Cardiac muscle cell (in vitro differentiated cells and primary cell): Measurements from ENCODE around the gene CXCL14. TPM values are rescaled to one million over a fixed set of nuclear protein-coding genes. Genes with fewer than 3 reads are reported as not detected.
"Not testable (repeated sequence)": the region's sequence is repeated elsewhere in the genome, so short reads cannot be mapped to it uniquely, and the experiment has no call there.

ENCODE experiments used
- DNase-seq, 2 donors: peaks; one replicate each; pipeline versions ENCODE4 v3.0.0 to v3.0.0-alpha.2; 2010 to 2017; ENCODE audit warnings: low read depth in 1 of 2, low spot score in 1 of 2
- H3K27ac ChIP-seq: fragments of 200-600 bp; sonication (generic); 2 replicates; pipeline ENCODE4 v1.5.1; 2016
- H3K27me3 ChIP-seq: fragments of 200-600 bp; sonication (generic); 2 replicates; pipeline ENCODE4 v1.6.0; 2016; ENCODE audit warnings: control low read depth
- H3K36me3 ChIP-seq: fragments of 200-600 bp; sonication (generic); 2 replicates; pipeline ENCODE4 v1.5.1; 2016; ENCODE audit warnings: control low read depth
- H3K4me1 ChIP-seq: fragments of 200-600 bp; sonication (generic); 2 replicates; pipeline ENCODE4 v1.8.1; 2017; ENCODE audit warnings: low read depth, mild to moderate bottlenecking, mixed run types
- H3K4me3 ChIP-seq: fragments of 200-600 bp; sonication (generic); 2 replicates; pipeline ENCODE4 v1.5.1; 2016; ENCODE audit warnings: mild to moderate bottlenecking
- H3K9me3 ChIP-seq: fragments of 200-600 bp; sonication (generic); 2 replicates; pipeline ENCODE4 v1.5.1; 2017; ENCODE audit warnings: low read depth, mild to moderate bottlenecking, control low read depth
- CTCF ChIP-seq: IDR thresholded peaks from 2 replicates; pipeline ENCODE4 v1.5.1; 2012; ENCODE audit warnings: low read depth, mild to moderate bottlenecking, low read length
- polyA plus RNA-seq: library from polyadenylated mRNA; unstranded; fragments of >200 nt; fragmentation: Nextera tagmentation; extraction: Ambion mirVana; gene quantifications from 2 replicates; pipeline ENCODE4 v1.2.1, GENCODE V29; 2016
- total RNA-seq: library from RNA; depleted of rRNA; stranded (reverse); fragments of >200 nt; gene quantifications from 2 replicates; pipeline ENCODE4 v1.2.3, GENCODE V29; 2016

The CXCL14 gene
- total and polyA plus RNA-seq, 2 experiments from 2014 or later, result 1.2 to 1.9 TPM

DNA sequence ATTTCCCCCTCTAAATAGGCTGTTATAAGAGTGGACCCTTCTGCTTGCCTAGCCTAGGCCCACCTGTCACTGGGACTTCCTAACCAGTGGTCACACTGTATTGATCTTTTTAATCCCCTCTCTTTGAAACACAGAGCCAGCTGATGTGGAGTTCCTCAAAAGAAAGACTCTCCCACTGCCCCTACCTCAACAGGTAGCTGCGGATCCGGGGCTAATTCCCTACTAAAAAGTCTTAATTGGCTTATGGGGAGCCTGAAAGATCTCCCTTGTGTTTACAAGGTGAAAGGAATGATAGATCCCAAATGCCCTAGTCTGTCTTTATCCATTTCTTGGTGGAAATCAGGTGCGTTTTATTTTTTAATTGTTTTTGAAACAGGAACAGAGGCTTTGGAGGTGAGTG lies 45.0 kb downstream of the CXCL14 start:
- Histone ChIP-seq H3K9me3 (no peaks in the 10 kb centered on the region), H3K36me3 (no peaks in the 10 kb centered on the region), H3K4me1 (no peaks in the 10 kb centered on the region), H3K4me3 (no peak overlapping the region), H3K27me3 (peaks cover 100% of the 10 kb centered on the region), H3K27ac (no peak overlapping the region)
- no peak for DNase-seq
- TF ChIP-seq CTCF, result no peak

GRCh38 chr5:135533334-135533733 lies 45.5 kb downstream of the CXCL14 start:
- Histone ChIP-seq H3K36me3 (no peaks in the 10 kb centered on the region), H3K4me1 (no peaks in the 10 kb centered on the region), H3K9me3 (no peaks in the 10 kb centered on the region), H3K27ac (no peak overlapping the region), H3K4me3 (no peak overlapping the region), H3K27me3 (peaks cover 100% of the 10 kb centered on the region)
- TF ChIP-seq CTCF, result no peak
- DNase-seq, result no peak

GRCh38 chr5:135529576-135529975 lies 49.2 kb downstream of the CXCL14 start:
- H3K4me3 ChIP-seq, result not testable (repeated sequence)

GRCh38 chr5:135526924-135527323 lies 51.9 kb downstream of the CXCL14 start:
- Histone ChIP-seq H3K36me3 (no peaks in the 10 kb centered on the region), H3K9me3 (no peaks in the 10 kb centered on the region), H3K27ac (no peak overlapping the region), H3K4me3 (no peak overlapping the region), H3K27me3 (peaks cover 87% of the 10 kb centered on the region), H3K4me1 (no peaks in the 10 kb centered on the region)
- DNase-seq, result no peak
- TF ChIP-seq CTCF, result no peak

More at GRCh38 chr5:135529576-135529975, 49.2 kb downstream of the CXCL14 start:
- not testable (repeated sequence) for DNase-seq, H3K4me1 ChIP-seq, H3K36me3 ChIP-seq, H3K9me3 ChIP-seq, H3K27ac ChIP-seq
- peaks cover 98% of the 10 kb centered on the region for H3K27me3 ChIP-seq

- H3K27me3 ChIP-seq, result peaks cover 53% of the 10 kb centered on the region
- no peak for TF ChIP-seq CTCF
Observed at GRCh38 chr5:135521964-135522363, 56.8 kb downstream of the CXCL14 start.

More at GRCh38 chr5:135521964-135522363, 56.8 kb downstream of the CXCL14 start:
- no peak for DNase-seq
- H3K36me3 ChIP-seq, result no peaks in the 10 kb centered on the region
- no peaks in the 10 kb centered on the region for H3K4me1 ChIP-seq
- H3K4me3 ChIP-seq, result no peak overlapping the region
- no peaks in the 10 kb centered on the region for H3K9me3 ChIP-seq
- no peak overlapping the region for H3K27ac ChIP-seq

Other genes starting within 250 kb of the CXCL14 start
- gene MACROH2A1, start 179.8 kb downstream of the CXCL14 start, total RNA-seq, result 584 and 644 TPM in 2 replicates
- gene MACROH2A1, start 179.8 kb downstream of the CXCL14 start, polyA plus RNA-seq, result 327 and 386 TPM in 2 replicates
- not detected in 2 replicates for gene DCANP1, start 131.6 kb downstream of the CXCL14 start, total RNA-seq
- not detected in 2 replicates for gene DCANP1, start 131.6 kb downstream of the CXCL14 start, polyA plus RNA-seq
- gene TIFAB, start 126.6 kb downstream of the CXCL14 start, total RNA-seq, result not detected in 2 replicates
- not detected in 2 replicates for gene TIFAB, start 126.6 kb downstream of the CXCL14 start, polyA plus RNA-seq
- gene NEUROG1, start 43.0 kb downstream of the CXCL14 start, total RNA-seq, result not detected in 2 replicates
- not detected in 2 replicates for gene NEUROG1, start 43.0 kb downstream of the CXCL14 start, polyA plus RNA-seq